Spleen (tissue), 11 donors: ENCODE results near the gene RTCA. TPM values are rescaled to one million over a fixed set of nuclear protein-coding genes. Genes with fewer than 3 reads are reported as not detected.
"Not testable (repeated sequence)": the region's sequence is repeated elsewhere in the genome, so short reads cannot be mapped to it uniquely, and the experiment has no call there.

ENCODE experiments used
- DNase-seq: peaks from one replicate; pipeline ENCODE4 v3.0.0-alpha.2; 2020
- H3K27ac ChIP-seq, 8 donors: fragments of 200-600 bp; sonication (generic) in 7 of 8; 1 replicate in 4 of 8; 2 replicates in 4 of 8; pipeline versions ENCODE4 v1.5.0 to v1.8.0; 2016 to 2021; ENCODE audit warnings: inconsistent platforms in 4 of 8, mild to moderate bottlenecking in 4 of 8, moderate library complexity in 1 of 8
- H3K27me3 ChIP-seq, 7 donors: fragments of 200-600 bp; sonication (generic) in 6 of 7; replicated peaks in 1 of 7; 1 replicate in 4 of 7; 2 replicates in 3 of 7; pipeline versions ENCODE4 v1.5.0 to v1.8.0; 2016 to 2021; ENCODE audit warnings: inconsistent platforms in 3 of 7, mild to moderate bottlenecking in 1 of 7
- H3K36me3 ChIP-seq, 6 donors: fragments of 200-600 bp; sonication (generic) in 5 of 6; 1 replicate in 4 of 6; 2 replicates in 2 of 6; pipeline versions ENCODE4 v1.5.0 to v1.8.0; 2016 to 2021; ENCODE audit warnings: inconsistent platforms in 2 of 6
- H3K4me1 ChIP-seq, 6 donors: fragments of 200-600 bp; sonication (generic) in 5 of 6; 1 replicate in 3 of 6; 2 replicates in 3 of 6; pipeline versions ENCODE4 v1.5.0 to v1.8.0; 2016 to 2021; ENCODE audit warnings: inconsistent platforms in 3 of 6
- H3K4me3 ChIP-seq, 8 donors: fragments of 200-600 bp; sonication (generic) in 7 of 8; 1 replicate in 4 of 8; 2 replicates in 4 of 8; pipeline versions ENCODE4 v1.5.0 to v1.8.0; 2016 to 2021; ENCODE audit warnings: inconsistent platforms in 4 of 8, mild to moderate bottlenecking in 4 of 8, moderate library complexity in 2 of 8
- H3K9me3 ChIP-seq, 8 donors: fragments of 200-600 bp; sonication (generic) in 7 of 8; 1 replicate in 4 of 8; 2 replicates in 4 of 8; pipeline versions ENCODE4 v1.5.0 to v1.8.0; 2016 to 2021; ENCODE audit warnings: inconsistent platforms in 4 of 8
- CTCF ChIP-seq, 11 experiments: fragments of 200-600 bp in 7 of 11; fragments of 450-650 bp in 4 of 11; sonication (generic) in 4 of 11; IDR thresholded peaks in 8 of 11; conservative IDR thresholded peaks in 3 of 11; 1 replicate in 7 of 11; 2 replicates in 4 of 11; pipeline versions ENCODE4 v1.4.0 to v1.8.0; 2016 to 2021; ENCODE audit warnings: antibody characterized with exemption in 11 of 11, inconsistent platforms in 4 of 11, mild to moderate bottlenecking in 1 of 11
- POLR2A ChIP-seq, 3 donors: fragments of 450-650 bp; IDR thresholded peaks; one replicate each; pipeline ENCODE4 v1.5.1; 2017; ENCODE audit warnings: antibody characterized with exemption in 3 of 3, mild to moderate bottlenecking in 1 of 3
- POLR2AphosphoS5 ChIP-seq, 3 donors: sonication (generic); formaldehyde crosslinking; IDR thresholded peaks; one replicate each; pipeline ENCODE4 v1.5.1; 2017; ENCODE audit warnings: antibody characterized with exemption in 3 of 3
- WGBS, 5 donors: extraction: QIAGEN DNeasy Blood & Tissue Kit in 3 of 5; methylation state at CpG; one replicate each; pipeline versions ENCODE4 v1.1.5 to v1.1.7; 2013 to 2018; 5-methylcytosine and 5-hydroxymethylcytosine counted together
- intact Hi-C: fragments of 100-400 bp; cut with DNase I; formaldehyde crosslinking; loops from one replicate; pipeline ENCODE4 v1.15.0; 2023; ENCODE audit warnings: low total_unique reads
- polyA plus RNA-seq, 3 donors: library from polyadenylated mRNA; stranded (reverse); fragments of 200-250 nt; gene quantifications; one replicate each; pipeline ENCODE4 v1.2.1, GENCODE V29; 2013
- total RNA-seq, 7 donors: library from RNA; depleted of rRNA in 3 of 7; stranded (reverse); fragments of >200 nt in 3 of 7; fragmentation: NEBNext Ultra II Directional in 4 of 7; extraction: Animal tissue kit (Norgen Biotek cat#: 25700) in 4 of 7; gene quantifications; one replicate each; pipeline versions ENCODE4 v1.1.0 to v1.2.1, GENCODE V29; 2016 to 2021
- donor health status: healthy with polysubstance abuse.
- donor health status: DM: no; HTN: no; CAD: no; lungs with moderate emphysema.
- donor health status: DM: no; HTN: no; CAD: no.
- donor health status: Bipolar disorder and iron deficiency.
- donor health status: healthy.
- donor health status: DM: no; HTN: no; CAD: no.
- donor health status: DM: yes; HTN: yes; CAD: no.

Gene RTCA
- total and polyA plus RNA-seq, 10 donors, result 19.7 to 42.6 (median 30.0) TPM

- no peaks in the 10 kb centered on the region for H3K36me3 ChIP-seq
- 78 to 90% (median 85%) methylated on average over 7 of the region's 7 CpGs for WGBS, 5 donors
- H3K27ac ChIP-seq, result no peak overlapping the region
- TF ChIP-seq POLR2A (IDR thresholded peaks at IDR 0.05), result no peak
- TF ChIP-seq CTCF (IDR thresholded peaks at IDR 0.05 in 8 of 11, conservative IDR thresholded peaks at IDR 0.05 in 3 of 11), result no peak
- TF ChIP-seq POLR2AphosphoS5 (IDR thresholded peaks at IDR 0.05), result no peak
- DNase-seq, result no peak
- no peaks in the 10 kb centered on the region for H3K27me3 ChIP-seq
- no peaks in the 10 kb centered on the region for H3K4me1 ChIP-seq
- intact Hi-C loops, result no loop called here
- H3K4me3 ChIP-seq, result no peak overlapping the region
- H3K9me3 ChIP-seq, result peaks cover 0 to 1% (median under 1%) of the 10 kb centered on the region in 8 donors
Measured at GRCh38 chr1:100325415-100326324, 59.7 kb downstream of the RTCA start.

GRCh38 chr1:100326325-100326670 lies 60.3 kb downstream of the RTCA start:
- H3K9me3 ChIP-seq, H3K27me3 ChIP-seq, DNase-seq, intact Hi-C loops, H3K36me3 ChIP-seq, H3K27ac ChIP-seq, H3K4me1 ChIP-seq, H3K4me3 ChIP-seq: not testable (repeated sequence)
- WGBS, 5 donors, result 94 to 100% (median 95%) methylated on average over 1 of the region's 1 CpG

GRCh38 chr1:100328133-100328532 lies 62.1 kb downstream of the RTCA start:
- no peak overlapping the region for H3K4me3 ChIP-seq
- intact Hi-C loops, result no loop called here
- no peaks in the 10 kb centered on the region for H3K36me3 ChIP-seq
- 30 to 74% (median 46%) methylated on average over 1 of the region's 1 CpG for WGBS, 5 donors
- no peaks in the 10 kb centered on the region for H3K27me3 ChIP-seq
- no peak for TF ChIP-seq POLR2A (IDR thresholded peaks at IDR 0.05)
- no peak for TF ChIP-seq CTCF (IDR thresholded peaks at IDR 0.05 in 8 of 11, conservative IDR thresholded peaks at IDR 0.05 in 3 of 11)
- no peak for TF ChIP-seq POLR2AphosphoS5 (IDR thresholded peaks at IDR 0.05)
- no peaks in the 10 kb centered on the region for H3K9me3 ChIP-seq
- H3K4me1 ChIP-seq, result no peaks in the 10 kb centered on the region
- DNase-seq, result no peak
- no peak overlapping the region for H3K27ac ChIP-seq

- intact Hi-C loops, H3K9me3 ChIP-seq, H3K27ac ChIP-seq, DNase-seq, H3K4me3 ChIP-seq, H3K4me1 ChIP-seq, H3K36me3 ChIP-seq, H3K27me3 ChIP-seq: not testable (repeated sequence)
- WGBS, 5 donors, result 24 to 50% (median 38%) methylated on average over 2 of the region's 2 CpGs
Measured at GRCh38 chr1:100331146-100331545, 65.1 kb downstream of the RTCA start.

- 88 to 97% (median 92%) methylated on average over 9 of the region's 9 CpGs for WGBS, 5 donors
- Histone ChIP-seq H3K36me3 (no peaks in the 10 kb centered on the region), H3K4me3 (no peak overlapping the region), H3K4me1 (no peaks in the 10 kb centered on the region), H3K9me3 (no peaks in the 10 kb centered on the region), H3K27me3 (no peaks in the 10 kb centered on the region), H3K27ac (no peak overlapping the region)
- no peak for DNase-seq
- TF ChIP-seq POLR2AphosphoS5 (IDR thresholded peaks at IDR 0.05), result no peak
- TF ChIP-seq POLR2A (IDR thresholded peaks at IDR 0.05), result no peak
- no peak for TF ChIP-seq CTCF (IDR thresholded peaks at IDR 0.05 in 8 of 11, conservative IDR thresholded peaks at IDR 0.05 in 3 of 11)
- intact Hi-C loops, result no loop called here
Measured at GRCh38 chr1:100332331-100332730, 66.3 kb downstream of the RTCA start.
